ENCODE results near the gene AFAP1L2.

The AFAP1L2 gene

GRCh38 chr10:114412907-114413797 is 8.8 kb upstream of the AFAP1L2 start:
- no peak for DNase-seq

GRCh38 chr10:114408968-114409444 is 4.7 kb upstream of the AFAP1L2 start:
- no peak for DNase-seq

GRCh38 chr10:114408112-114408967 is 4.0 kb upstream of the AFAP1L2 start:
- DNase-seq: peak; percentile 7

- DNase-seq: no peak
Measured at GRCh38 chr10:114406455-114406854, 2.2 kb upstream of the AFAP1L2 start.

GRCh38 chr10:114405011-114405350 is 679 bp upstream of the AFAP1L2 start:
- DNase-seq: no peak

GRCh38 chr10:114403541-114404161 is 651 bp downstream of the AFAP1L2 start:
- DNase-seq: no peak

- no peak for DNase-seq
Measured at GRCh38 chr10:114402871-114403540, 1.3 kb downstream of the AFAP1L2 start.

GRCh38 chr10:114402233-114402632 is 2.1 kb downstream of the AFAP1L2 start:
- no peak for DNase-seq

GRCh38 chr10:114401195-114401791 is 3.0 kb downstream of the AFAP1L2 start:
- no peak for DNase-seq

- no peak for DNase-seq
Measured at GRCh38 chr10:114400091-114400490, 4.2 kb downstream of the AFAP1L2 start.

GRCh38 chr10:114399576-114399975 is 4.7 kb downstream of the AFAP1L2 start:
- no peak for DNase-seq

GRCh38 chr10:114398587-114399331 is 5.5 kb downstream of the AFAP1L2 start:
- DNase-seq: no peak

GRCh38 chr10:114397651-114398145 is 6.6 kb downstream of the AFAP1L2 start:
- DNase-seq: no peak

- no peak for DNase-seq
Measured at GRCh38 chr10:114396464-114396863, 7.8 kb downstream of the AFAP1L2 start.

GRCh38 chr10:114395366-114396022 is 8.8 kb downstream of the AFAP1L2 start:
- DNase-seq: no peak

GRCh38 chr10:114394531-114394930 is 9.8 kb downstream of the AFAP1L2 start:
- DNase-seq: no peak

- DNase-seq: no peak
Measured at GRCh38 chr10:114393886-114394285, 10.4 kb downstream of the AFAP1L2 start.

GRCh38 chr10:114393482-114393881 is 10.8 kb downstream of the AFAP1L2 start:
- DNase-seq: no peak

GRCh38 chr10:114392112-114392835 is 12.0 kb downstream of the AFAP1L2 start:
- DNase-seq: no peak

- no peak for DNase-seq
Measured at GRCh38 chr10:114391599-114391998, 12.7 kb downstream of the AFAP1L2 start.

All from NCI-H1436 (cell line).